NCI-H446 (cell line): Measurements from ENCODE around the gene PCYT2.

Experiments
- DNase-seq, 2 experiments: peaks; one replicate each; lab custom pipeline; 2025; lab: John Stamatoyannopoulos, UW

The PCYT2 gene

DNA sequence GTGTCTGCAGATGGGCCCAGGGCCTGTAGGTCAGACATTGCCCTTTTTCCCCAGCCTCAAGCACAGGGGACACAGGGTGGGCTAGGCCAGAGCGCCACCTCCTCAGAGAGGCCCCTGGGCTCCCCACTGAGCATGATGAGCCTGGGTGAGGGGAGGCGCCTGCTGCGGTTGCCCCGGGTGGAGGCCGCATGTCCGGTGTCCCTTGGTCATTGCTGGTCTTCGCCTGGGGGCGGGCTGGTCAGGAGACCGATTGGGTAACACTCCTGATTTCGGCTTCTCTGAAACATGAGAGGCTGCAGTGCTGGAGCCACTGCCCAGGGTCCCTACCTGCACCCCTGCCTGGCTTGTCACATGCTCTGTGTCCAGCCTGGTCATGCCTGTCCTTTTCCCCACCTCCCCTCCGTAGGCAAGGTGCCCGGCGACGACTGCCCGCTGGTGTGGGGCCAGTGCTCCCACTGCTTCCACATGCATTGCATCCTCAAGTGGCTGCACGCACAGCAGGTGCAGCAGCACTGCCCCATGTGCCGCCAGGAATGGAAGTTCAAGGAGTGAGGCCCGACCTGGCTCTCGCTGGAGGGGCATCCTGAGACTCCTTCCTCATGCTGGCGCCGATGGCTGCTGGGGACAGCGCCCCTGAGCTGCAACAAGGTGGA lies 11.6 kb downstream of the PCYT2 start:
- no peak for DNase-seq

DNA sequence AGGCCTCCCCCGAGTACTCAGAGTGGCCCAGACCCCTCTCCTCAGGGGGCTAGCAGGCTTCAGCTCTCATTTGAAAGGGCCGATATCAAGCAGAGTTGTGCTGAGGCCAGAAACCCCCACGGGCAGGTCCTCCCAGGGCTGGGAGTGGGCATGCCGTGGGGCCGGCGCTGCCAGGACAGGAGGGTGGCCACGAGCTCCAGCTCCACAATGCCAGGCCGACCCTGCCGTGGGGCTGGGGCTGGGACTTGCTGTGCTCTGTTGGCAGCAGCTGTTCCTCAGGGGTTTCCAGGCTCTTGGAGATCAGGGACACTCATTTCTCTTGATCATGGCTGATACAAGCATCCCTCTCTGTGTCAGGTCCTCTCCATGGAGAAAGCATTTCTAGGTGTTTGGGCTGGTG lies 12.3 kb downstream of the PCYT2 start:
- DNase-seq, result no peak

DNA sequence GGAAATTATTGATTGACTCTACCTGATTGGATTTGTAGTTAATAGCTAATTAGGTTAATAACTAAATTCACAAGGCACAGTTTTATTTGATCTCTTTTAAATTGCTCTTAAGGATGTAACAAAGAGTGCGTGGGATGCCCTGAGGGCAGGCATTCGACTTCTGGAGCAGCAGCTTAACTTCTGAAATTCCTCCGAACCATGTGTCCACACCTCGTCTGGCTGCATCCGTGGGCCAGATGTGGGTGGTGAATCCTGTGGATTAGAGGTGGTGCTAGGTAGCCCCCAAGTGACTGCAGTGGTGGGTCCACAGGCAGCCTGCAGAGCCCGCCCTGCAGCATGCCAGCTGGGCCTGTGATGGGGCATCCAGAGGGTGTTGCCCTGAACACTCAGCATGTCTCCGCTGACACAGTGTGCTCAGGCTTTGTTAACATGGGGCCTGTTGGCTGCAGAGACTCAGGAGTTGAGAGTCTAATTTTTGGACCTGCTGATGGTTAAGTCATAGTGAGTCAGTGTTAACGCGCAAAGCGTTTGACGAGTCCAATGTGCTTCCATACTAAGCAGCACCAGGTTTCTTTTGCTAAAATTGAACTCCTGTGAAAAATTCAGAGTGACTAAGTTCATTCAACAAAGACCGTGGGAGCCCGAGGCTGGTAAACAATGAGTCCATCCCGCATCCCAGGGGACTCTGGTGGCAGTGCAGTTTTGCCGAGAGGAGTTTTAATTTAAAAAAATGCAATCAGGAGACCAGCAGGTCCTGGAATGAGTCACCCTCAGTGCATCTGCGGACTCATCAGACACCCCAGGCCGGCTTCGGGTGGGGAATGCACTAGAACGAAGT lies 13.0 kb downstream of the PCYT2 start:
- no peak for DNase-seq

GRCh38 chr17:81895400-81895799 lies 15.8 kb downstream of the PCYT2 start:
- DNase-seq, result no peak

DNA sequence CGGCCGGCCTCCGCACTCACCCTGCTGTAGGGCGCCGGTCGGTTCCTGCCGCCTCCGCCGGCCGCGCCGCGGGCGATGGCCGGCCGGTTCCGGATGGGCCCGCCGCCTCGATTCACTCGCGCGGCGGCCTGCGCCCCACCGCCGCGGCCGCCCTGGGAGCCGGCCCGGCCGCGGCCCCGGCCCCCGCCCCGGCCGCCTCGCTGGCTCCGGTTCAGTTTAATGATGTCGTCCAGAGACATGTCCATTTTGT lies 20.0 kb downstream of the PCYT2 start:
- DNase-seq, result no peak

GRCh38 chr17:81890447-81891302 lies 20.5 kb downstream of the PCYT2 start:
- no peak for DNase-seq

DNA sequence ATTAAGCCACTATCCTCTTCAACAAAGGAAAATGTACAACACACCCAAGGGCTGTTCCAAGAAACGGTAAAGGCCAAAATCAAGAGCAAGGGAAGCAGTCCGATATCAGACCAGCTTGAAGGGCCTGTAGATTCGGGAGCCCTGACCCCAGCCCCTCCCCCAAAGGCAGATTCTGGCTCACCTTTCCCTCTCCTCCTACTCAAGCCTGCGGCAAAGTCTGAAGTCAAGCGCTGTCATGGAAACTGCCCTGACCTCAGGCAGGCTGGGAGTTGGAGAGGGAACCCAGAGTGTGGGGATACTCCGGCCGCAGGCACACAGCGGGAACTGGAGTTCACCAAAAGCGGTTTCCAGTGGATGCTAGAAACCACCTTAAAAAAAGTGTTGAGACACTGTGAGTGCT lies 21.6 kb downstream of the PCYT2 start:
- no peak for DNase-seq

DNA sequence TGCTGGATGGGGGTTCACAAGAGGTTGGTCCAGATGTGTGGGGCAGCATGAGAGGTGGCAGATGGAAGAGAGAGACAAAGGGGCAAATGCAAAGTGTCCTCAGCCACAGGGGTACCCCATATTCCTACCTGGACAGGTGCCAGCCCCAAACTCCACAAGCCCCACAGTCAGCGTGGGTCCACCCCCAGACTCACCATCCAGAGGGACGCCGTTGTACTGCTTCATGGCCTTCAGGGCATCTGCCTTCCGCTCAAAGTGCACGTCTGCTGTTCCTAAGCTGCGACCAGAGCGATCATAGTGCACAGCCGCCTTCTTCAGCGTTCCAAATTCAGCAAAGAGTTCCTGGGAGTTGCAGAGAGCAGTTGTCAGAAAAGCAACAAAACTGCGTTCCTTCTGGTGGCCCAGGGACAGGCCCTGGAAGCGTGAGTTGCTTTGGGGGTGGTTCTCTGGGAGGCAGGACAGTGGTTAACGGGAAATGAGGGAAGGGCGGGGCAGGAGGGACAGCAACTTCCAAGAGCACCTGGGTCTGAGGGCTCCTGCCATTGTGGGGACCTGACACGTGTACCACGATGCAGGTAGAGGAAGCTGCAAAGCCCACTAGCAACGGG lies 22.1 kb downstream of the PCYT2 start:
- DNase-seq, result no peak

GRCh38 chr17:81888105-81888987 lies 22.9 kb downstream of the PCYT2 start:
- DNase-seq, result no peak

DNA sequence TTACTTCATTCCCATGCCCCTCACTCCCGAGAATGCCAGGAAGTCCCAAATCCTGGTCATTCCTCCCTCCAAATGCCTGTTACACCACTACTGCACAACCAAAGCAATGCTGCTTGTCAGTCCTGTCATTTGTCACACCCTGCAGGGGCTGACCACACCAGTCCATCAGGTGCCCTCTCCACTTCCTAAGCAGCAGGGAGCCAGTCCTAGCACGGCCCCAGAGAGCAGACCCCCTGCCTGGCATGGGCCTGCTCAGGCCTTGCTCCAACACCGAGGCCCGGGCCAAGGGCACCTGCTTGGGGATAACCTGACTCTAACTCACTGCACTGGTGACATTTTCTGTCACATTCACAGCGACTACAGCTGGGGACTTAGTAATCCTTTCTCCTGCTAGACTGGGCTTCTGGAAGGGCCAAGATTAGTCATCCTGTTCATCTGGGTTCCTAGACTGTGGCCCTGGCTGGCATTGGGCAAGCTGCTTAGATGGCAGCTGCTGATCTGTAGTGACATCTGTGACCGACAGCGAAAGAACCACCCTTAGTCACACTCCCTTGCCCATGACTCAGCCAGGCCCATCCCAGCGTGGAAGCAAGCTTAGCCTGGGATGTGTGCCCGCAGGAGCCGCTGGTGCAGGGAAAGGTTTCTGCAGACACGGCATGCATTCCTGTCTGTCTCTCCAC lies 25.2 kb downstream of the PCYT2 start:
- peak in 1 of 2 experiments; percentile 57 for DNase-seq

DNA sequence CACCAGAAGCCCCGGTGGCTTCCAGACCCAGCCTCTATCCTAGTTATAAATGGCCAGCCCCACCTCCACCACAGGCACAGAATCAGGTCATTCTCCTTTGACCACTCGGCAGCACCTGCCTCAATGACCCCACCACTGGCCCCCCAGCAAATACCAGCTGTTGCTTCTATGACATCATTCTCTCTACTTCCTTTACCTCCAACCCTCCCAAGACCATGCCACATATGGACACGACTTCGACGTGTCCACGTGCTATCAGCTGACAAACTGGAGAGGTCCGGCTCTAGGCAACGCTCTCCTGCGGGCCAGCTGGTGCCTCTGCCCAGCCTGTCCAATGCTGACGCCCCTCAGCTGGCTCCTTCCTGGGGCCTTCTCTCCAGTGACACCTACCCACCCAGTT lies 25.7 kb downstream of the PCYT2 start:
- DNase-seq, result no peak

DNA sequence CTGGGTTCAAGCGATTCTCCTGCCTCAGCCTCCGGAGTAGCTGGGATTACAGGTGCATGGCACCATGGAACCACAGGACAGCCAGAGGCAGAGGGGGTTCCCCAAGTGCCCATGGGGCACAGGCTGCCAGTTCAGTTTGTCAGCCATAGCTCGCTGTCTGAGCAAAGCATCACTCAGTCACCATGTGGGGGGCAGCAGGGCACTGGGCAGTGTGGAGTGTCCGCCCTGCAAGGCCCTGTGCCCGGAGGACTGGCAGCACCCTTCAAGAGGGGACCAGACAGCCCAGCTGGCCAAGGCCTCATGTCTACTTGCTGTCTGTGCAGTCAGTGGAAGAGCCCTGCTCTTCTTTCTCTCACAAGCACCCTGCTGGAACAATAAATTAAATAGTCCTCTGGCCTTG lies 26.2 kb downstream of the PCYT2 start:
- no peak for DNase-seq

GRCh38 chr17:81884520-81884919 lies 26.7 kb downstream of the PCYT2 start:
- DNase-seq, result no peak

GRCh38 chr17:81879121-81879520 lies 32.1 kb downstream of the PCYT2 start:
- DNase-seq, result no peak

DNA sequence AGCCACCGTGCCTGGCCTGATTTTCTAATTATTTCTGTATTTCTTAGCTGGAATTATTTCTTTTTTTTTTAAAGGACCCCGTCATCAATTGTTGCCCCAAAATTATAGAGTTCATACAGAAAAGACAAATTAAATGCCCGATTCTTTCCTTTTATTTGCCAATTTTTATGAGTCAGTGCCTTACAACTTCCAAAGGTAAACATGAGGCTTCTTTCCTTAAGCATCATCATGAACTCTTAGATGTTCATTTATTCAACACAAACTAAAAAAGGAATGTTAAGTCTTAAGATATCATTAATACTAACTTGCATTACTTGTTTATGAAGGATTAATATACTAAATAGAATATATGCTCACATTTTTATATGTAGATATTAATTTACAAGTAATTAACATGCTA lies 32.9 kb downstream of the PCYT2 start:
- DNase-seq, result no peak

- DNase-seq, result no peak
These were observed 33.6 kb downstream of the PCYT2 start for GRCh38 chr17:81877569-81877968.

- DNase-seq, result peak in 1 of 2 experiments; percentile 96
These were observed 39.6 kb downstream of the PCYT2 start for GRCh38 chr17:81871387-81872230.

DNA sequence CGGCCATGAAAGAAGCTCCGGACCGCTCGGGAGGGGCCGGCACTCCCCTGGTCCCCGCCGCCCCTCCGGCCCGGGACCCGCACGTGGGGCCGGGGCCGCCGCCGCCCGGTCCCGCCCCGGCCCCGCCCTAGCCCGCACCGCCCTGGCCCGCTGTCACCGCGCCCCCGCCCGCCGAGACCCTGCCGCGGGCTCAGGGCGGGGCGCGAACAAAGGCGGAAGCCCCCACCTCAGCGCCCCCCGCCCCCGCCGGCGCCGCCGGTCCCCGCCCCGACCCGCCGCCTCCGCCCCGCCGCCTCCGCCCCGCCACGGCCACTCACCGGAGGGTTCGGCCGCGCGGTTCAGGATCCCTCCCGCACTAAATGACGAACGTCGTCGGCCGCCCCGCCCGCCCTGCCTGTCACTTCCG lies 40.2 kb downstream of the PCYT2 start, which contains the start of gene ARHGDIA:
TSS of gene ARHGDIA (minus strand) at position 357 of the 406 bp plus-strand sequence. CDS start 1,407 bp downstream, outside the sequence.
- DNase-seq, result peak in 1 of 2 experiments; percentile 88

DNA sequence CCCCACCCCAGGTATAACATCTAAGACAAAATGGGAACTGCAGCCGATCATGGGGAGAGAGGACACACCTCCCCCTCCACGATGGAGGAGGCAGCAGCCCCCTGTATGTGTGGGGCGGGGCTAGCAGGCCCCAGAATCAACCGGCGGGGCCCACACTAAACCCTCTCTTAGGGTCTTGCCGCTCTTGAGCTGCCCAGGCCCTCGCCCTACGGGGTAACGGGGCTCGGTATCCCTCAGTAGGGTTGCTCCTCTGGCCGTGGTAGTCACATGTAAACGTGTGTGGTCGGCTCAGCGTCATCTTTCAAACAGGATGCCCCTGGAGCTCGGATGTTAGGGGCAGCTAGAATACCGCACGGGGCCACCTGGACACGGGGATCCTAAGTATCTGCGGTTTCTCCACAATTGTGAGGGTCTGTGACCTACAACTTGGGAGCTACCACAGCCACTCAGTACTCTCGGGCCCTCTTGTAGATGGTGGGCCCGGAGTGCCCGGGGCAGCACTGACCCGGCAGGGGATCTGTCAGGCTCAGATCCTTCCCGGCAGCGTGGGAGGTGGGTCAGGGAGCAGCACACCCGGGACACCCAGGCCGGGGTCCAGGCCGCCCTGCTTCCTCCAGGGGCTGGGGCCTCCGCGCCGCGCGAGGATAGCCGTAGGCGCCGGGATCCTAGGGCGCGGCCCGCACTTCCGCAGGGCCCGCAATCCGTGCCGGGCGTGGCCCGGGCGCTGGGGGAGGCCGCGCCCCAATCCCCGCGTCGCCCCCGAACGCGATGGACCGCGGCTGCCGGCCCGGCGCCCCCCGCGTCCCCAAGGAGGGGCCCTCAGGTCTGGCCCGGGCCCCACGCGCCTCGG lies 40.8 kb downstream of the PCYT2 start:
- DNase-seq, result peak; percentile 17 to 42
